GM19397 (cell line): ENCODE measurements around the gene RBPJL.

Experiments used
- ATAC-seq: cut with Tn5 transposase; IDR thresholded peaks from one replicate; pipeline ENCODE4 v1.9.1; 2021; ENCODE audit warnings: mild to moderate bottlenecking, moderate library complexity; ENCODE audit not compliant: unreplicated experiment

The RBPJL gene

DNA sequence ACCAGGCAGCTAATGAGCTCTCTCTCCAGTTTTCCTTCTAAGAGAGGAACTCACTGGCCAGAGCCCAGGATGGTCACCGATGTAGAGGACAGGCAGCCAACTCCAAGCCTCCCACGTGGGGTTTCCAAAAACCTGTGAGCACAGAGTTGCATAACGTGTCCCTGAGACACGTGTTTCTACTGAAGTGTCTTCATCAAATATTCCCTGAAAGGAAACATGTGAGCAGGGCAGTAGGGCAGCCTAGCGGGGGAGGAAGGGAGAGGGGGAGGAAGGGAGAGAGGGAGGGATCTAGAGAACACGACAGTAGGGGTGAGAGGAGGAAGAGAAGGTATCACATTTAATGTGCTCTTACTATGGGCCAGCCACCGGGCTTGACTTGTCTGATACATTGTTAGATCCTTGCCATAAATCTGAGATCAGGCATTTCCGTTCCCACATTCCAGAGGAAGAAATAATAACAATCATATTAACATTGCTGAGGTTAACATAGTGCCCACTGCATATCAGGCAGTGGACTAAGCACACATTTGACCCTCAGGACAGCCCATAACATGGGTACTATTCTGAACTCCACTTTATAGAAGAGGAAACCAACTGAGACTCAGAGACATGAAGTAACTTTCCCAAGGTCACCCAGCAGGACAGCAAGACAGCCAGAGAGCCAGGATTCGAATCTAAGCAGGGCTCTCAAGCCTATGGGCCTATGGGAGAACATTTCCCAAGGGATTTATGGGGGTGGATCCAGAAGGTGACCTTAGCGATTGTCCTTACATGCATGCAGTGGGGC is 51.8 kb downstream of the RBPJL start:
- ATAC-seq: no peak

DNA sequence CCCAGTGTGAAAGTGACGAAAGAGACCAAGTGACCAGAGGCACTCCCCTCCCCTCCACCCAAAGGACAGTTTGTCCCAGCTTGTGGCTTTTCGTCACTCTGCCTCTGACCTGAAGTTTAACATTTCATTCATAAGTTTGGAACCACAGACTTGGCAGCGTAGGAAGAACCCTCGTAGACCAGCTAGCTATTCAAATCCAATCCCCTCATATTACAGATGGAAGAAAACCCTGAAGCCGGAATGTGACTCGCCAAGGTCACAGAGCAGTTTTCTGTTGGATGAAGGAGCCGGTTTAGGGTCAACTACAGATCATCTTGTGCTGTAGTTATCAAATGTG is 52.4 kb downstream of the RBPJL start:
- no peak for ATAC-seq

DNA sequence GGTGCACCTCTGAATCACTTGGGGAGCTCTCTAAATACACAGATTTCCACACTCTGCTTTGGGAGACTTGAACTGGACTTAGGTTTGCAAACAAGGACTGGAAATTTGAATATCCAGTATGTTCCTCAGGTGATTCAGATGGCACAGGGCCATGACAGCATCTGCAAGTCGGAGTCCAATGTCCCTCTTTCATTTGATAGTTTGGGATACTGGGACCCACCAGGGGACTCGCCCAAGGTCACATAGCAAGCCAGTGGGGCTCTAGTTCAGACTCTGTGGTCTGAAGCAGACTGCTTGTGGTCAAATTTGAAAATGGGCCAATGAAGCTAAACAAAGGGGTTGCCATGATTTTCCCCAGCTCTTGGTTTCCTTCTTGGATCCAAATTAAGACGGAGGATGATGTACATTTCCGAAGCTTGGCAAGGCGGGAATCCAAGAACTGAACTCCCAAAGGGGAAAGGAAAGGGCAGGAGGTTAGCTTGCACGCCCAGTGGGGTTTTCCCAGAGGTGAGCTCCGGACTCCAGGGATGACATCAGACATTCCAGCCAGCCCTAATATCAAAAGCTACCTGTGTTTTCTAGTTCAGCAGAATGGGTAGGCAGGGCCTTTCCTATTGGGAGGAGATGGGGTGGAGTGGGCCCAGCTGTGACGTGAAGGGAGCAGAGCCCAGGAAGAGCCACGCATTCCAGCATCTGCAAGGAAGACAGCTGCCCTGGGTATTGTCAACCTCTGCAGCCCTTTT is 52.9 kb downstream of the RBPJL start:
- ATAC-seq: no peak

DNA sequence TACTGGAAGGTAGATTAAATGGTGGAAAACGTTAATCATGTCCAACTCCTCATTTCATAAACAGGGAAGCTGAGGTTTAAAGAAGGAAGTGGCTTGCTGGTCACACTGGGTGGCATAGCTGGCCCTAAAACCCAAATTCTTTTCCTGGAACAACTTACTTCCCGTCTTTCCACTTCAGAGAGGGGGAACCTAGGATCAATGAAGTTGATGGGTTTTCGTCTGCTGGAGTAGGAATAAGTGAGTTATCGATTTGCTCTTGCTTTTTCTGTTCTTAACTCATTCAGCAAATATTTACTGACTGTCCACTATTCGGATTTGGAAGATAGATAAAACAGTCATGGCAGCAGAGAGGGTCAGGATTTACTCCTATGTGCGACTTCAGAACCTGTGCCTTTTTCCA is 55.2 kb downstream of the RBPJL start:
- ATAC-seq: no peak

GRCh38 chr20:45362804-45363610 is 56.4 kb downstream of the RBPJL start, which contains the start of gene SYS1:
Gene SYS1, plus strand, starts transcription at chr20:45363156. Its CDS starts 376 bp downstream, at chr20:45363532.
- ATAC-seq: peak; percentile 90

DNA sequence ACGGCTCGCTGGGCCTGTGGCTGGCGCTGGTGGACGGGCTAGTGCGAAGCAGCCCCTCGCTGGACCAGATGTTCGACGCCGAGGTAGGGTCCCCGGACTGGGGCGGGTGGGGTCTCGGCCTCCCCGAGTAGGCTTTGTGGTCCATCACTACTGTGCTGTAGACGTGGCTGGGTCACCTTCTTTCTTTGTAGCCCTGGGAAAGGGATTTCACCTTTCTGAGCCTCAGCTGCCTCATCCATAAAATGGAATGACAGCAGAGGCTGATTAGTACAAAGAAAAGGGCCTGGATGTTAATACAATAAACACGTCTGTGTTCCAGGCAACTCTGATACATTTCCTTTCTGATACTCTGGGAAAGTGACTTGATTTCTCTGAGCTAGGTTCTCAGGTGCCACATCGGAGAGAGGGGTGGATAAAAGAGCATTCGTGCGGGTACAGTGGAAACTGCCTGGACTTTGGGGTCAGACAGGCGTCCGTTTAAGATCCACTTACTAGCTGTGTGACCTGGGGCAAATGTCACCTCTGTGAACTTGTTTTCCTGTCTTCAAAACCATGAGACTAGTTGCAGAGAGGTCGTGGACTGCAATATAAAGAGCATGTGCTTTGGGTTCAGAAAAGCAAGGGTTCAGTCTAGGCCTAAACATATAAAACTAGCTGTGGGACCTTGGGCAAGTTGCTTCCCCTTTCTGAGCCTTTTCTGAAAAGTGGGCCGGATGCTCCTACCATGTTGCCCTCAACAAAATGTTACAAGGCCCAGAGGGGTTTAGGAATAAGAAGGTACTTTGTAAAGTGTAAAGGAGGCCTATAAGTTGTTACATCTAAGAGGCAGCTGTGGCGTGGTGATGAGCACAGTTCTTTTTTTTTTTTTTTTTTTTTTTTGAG is 57.2 kb downstream of the RBPJL start:
- no peak for ATAC-seq

DNA sequence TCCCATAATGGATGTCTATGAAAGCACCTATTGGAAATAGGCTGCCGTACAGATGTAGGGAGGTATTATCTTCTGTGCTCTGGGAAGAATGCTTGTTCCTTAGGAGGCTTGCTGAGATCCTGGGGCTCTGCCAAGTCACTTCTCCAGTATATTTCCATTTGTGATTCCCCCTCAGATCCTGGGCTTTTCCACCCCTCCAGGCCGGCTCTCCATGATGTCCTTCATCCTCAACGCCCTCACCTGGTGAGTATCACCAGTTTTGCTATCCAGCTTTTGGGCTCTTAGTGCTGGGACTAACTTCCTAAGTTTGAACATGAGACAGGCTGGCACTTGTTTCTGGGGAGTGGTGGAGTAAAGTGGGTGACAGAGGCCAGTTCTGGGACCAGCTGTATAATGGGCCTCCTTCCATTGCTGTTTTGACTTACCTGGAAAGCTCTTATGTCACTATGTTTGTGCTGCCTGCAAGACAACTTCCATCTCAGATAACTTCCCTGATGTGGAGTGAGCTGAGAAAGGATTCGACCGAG is 58.9 kb downstream of the RBPJL start:
- ATAC-seq: no peak

DNA sequence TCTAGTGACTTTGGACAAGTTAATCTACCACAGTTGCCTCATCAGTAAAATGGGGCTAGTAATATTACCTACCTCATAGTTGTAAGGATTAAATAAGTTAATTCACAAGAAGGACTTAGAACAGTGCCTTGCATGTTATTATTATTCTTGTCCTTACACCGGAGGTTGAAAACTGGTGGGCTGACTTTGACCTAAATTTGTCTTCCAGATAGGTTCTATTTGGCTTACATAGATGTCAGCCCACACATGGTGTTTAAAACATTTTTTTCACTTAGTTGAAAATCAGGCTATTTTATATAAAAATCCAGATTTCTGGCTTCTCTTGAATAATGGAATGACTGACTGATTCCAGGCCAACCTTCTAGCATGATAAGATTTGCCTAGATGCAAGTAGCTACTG is 59.6 kb downstream of the RBPJL start:
- ATAC-seq: no peak

- no peak for ATAC-seq
These were observed 60.0 kb downstream of the RBPJL start for GRCh38 chr20:45366631-45367030.

- no peak for ATAC-seq
These were observed 60.5 kb downstream of the RBPJL start for GRCh38 chr20:45367126-45367525.
